SK-N-SH (cell line): ENCODE data around the gene BTF3. TPM values are rescaled to one million over a fixed set of nuclear protein-coding genes. Genes with fewer than 3 reads are reported as not detected.
A peak's percentile ranks its signal among the peaks of the same experiment; 100 is the strongest.
"Not testable (repeated sequence)": the region's sequence is repeated elsewhere in the genome, so short reads cannot be mapped to it uniquely, and the experiment has no call there.

ENCODE experiments used
- CTCF ChIA-PET: fragments of 300-600, 350-600 bp; formaldehyde crosslinking; extraction: SDS; loops from one replicate; lab custom pipeline; 2021; lab: Yijun Ruan, JAX
- POLR2A ChIA-PET: fragments of 350-600 bp; sonication (Branson Sonifier 250); formaldehyde crosslinking; extraction: SDS; loops from one replicate; lab custom pipeline; 2020; ENCODE audit warnings: antibody characterized with exemption, inconsistent platforms; lab: Yijun Ruan, JAX
- DNase-seq: peaks from one replicate; pipeline ENCODE4 v3.0.0; 2012
- H2AFZ ChIP-seq: fragments of 200-600 bp; sonication (generic); 2 replicates; pipeline ENCODE4 v1.8.1; 2016; ENCODE audit warnings: antibody characterized with exemption, mild to moderate bottlenecking, low read depth
- H3F3A ChIP-seq: fragments of 200-600 bp; sonication (generic); replicated peaks from 2 replicates; pipeline ENCODE3; 2016; ENCODE audit warnings: antibody characterized with exemption, mild to moderate bottlenecking; ENCODE audit not compliant: insufficient read depth
- H3K27ac ChIP-seq, 2 experiments: fragments of 200-500 bp in 1 of 2; fragments of 200-600 bp in 1 of 2; sonication (Bioruptor generic) in 1 of 2; sonication (generic), shearing (Covaris generic) in 1 of 2; 2 replicates each; pipeline versions ENCODE4 v1.5.1 to v1.6.1; 2014 to 2016; ENCODE audit warnings: low read depth in 2 of 2, inconsistent platforms in 1 of 2, low read length in 1 of 2, mild to moderate bottlenecking in 1 of 2, mixed read lengths in 1 of 2
- H3K27me3 ChIP-seq: fragments of 200-600 bp; sonication (generic), shearing (Covaris generic); 2 replicates; pipeline ENCODE4 v1.6.1; 2016; ENCODE audit warnings: mixed run types; ENCODE audit not compliant: insufficient read depth
- H3K36me3 ChIP-seq, 2 experiments: fragments of 200-500 bp in 1 of 2; fragments of 200-600 bp in 1 of 2; sonication (Bioruptor generic) in 1 of 2; sonication (generic) in 1 of 2; replicated peaks in 1 of 2; 2 replicates each; pipeline versions ENCODE3 to v1.5.1; 2014 to 2016; ENCODE audit warnings: low read length in 1 of 2, mild to moderate bottlenecking in 1 of 2; ENCODE audit not compliant: insufficient read depth in 2 of 2, control insufficient read depth in 1 of 2
- H3K4me1 ChIP-seq, 2 experiments: fragments of 200-500 bp in 1 of 2; fragments of 200-600 bp in 1 of 2; sonication (Bioruptor generic) in 1 of 2; sonication (generic), shearing (Covaris generic) in 1 of 2; 2 replicates each; pipeline versions ENCODE4 v1.5.1 to v1.6.1; 2014 to 2016; ENCODE audit warnings: low read depth in 1 of 2, low read length in 1 of 2, mixed run types in 1 of 2; ENCODE audit not compliant: insufficient read depth in 2 of 2, control insufficient read depth in 1 of 2
- H3K4me2 ChIP-seq: fragments of 200-600 bp; sonication (generic), shearing (Covaris generic); 2 replicates; pipeline ENCODE4 v1.6.1; 2017; ENCODE audit warnings: mixed run types
- H3K4me3 ChIP-seq, 2 experiments: fragments of 200-500 bp in 1 of 2; fragments of 200-600 bp in 1 of 2; sonication (Bioruptor generic) in 1 of 2; sonication (generic), shearing (Covaris generic) in 1 of 2; 2 replicates each; pipeline versions ENCODE4 v1.5.1 to v1.8.1; 2014 to 2016; ENCODE audit warnings: low read depth in 2 of 2, inconsistent platforms in 1 of 2, low read length in 1 of 2, mild to moderate bottlenecking in 1 of 2, mixed read lengths in 1 of 2, moderate library complexity in 1 of 2
- H3K79me2 ChIP-seq: fragments of 200-600 bp; sonication (generic); 2 replicates; pipeline ENCODE4 v1.8.1; 2017; ENCODE audit warnings: mild to moderate bottlenecking; ENCODE audit not compliant: insufficient read depth
- H3K9ac ChIP-seq: fragments of 200-600 bp; sonication (generic); 2 replicates; pipeline ENCODE4 v1.6.1; 2017; ENCODE audit warnings: mixed run types
- H3K9me2 ChIP-seq: fragments of 200-600 bp; sonication (generic); 2 replicates; pipeline ENCODE4 v1.6.1; 2017; ENCODE audit warnings: mixed run types
- H3K9me3 ChIP-seq: fragments of 200-600 bp; sonication (generic); 2 replicates; pipeline ENCODE4 v1.6.1; 2017; ENCODE audit warnings: mixed run types, mild to moderate bottlenecking, moderate library complexity
- H4K20me1 ChIP-seq: fragments of 200-600 bp; sonication (generic); 2 replicates; pipeline ENCODE4 v1.6.1; 2017; ENCODE audit warnings: mild to moderate bottlenecking, mixed run types; ENCODE audit not compliant: insufficient read depth
- CHD2 ChIP-seq: fragments of 150-350 bp; IDR thresholded peaks from 2 replicates; pipeline ENCODE4 v1.6.1; 2018; ENCODE audit warnings: low read length; ENCODE audit not compliant: partially characterized antibody
- GATA2 ChIP-seq: sonication (generic); formaldehyde crosslinking; IDR thresholded peaks from 2 replicates; pipeline ENCODE4 v1.5.0; 2020; ENCODE audit warnings: mild to moderate bottlenecking, missing genetic modification reagents
- MXI1 ChIP-seq: IDR thresholded peaks from 2 replicates; pipeline ENCODE4 v1.6.1; 2012; ENCODE audit warnings: mild to moderate bottlenecking, low read depth, low read length, improper control_type of control experiment
- RAD21 ChIP-seq: IDR thresholded peaks from 2 replicates; pipeline ENCODE4 v1.6.1; 2012; ENCODE audit warnings: mild to moderate bottlenecking, low read length
- RCOR1 ChIP-seq: fragments of 150-350 bp; IDR thresholded peaks from 2 replicates; pipeline ENCODE4 v1.6.1; 2017; ENCODE audit warnings: antibody characterized with exemption, low read length
- SMC3 ChIP-seq: IDR thresholded peaks from 2 replicates; pipeline ENCODE4 v1.6.1; 2012; ENCODE audit warnings: low read depth, low read length, improper control_type of control experiment
- TCF12 ChIP-seq: IDR thresholded peaks from 2 replicates; pipeline ENCODE4 v1.4.0; 2012
- WGBS: methylation state at CpG from one replicate; pipeline ENCODE4 v1.1.6; 2017; ENCODE audit warnings: low lambda C conversion rate; 5-methylcytosine and 5-hydroxymethylcytosine counted together
- polyA plus RNA-seq, 3 experiments: library from polyadenylated mRNA; depleted of rRNA; stranded (reverse); fragments of >200 nt; gene quantifications; 2 replicates each; pipeline ENCODE4 v1.2.3, GENCODE V29; 2012
- TF ChIP-seq, protein P1 (sequence below): IDR thresholded peaks from 2 replicates; pipeline ENCODE4 v1.4.0; 2012; ENCODE audit warnings: low read depth, borderline replicate concordance
- TF ChIP-seq, protein P2 (sequence below): fragments of 200-600 bp; sonication (generic); IDR thresholded peaks from 2 replicates; pipeline ENCODE4 v1.6.1; 2017; ENCODE audit warnings: antibody characterized with exemption, mild to moderate bottlenecking, moderate library complexity

The BTF3 gene
- polyA plus RNA-seq, 1 of the 3 experiments (the other 2 are of a cell fraction): 492 TPM

DNA sequence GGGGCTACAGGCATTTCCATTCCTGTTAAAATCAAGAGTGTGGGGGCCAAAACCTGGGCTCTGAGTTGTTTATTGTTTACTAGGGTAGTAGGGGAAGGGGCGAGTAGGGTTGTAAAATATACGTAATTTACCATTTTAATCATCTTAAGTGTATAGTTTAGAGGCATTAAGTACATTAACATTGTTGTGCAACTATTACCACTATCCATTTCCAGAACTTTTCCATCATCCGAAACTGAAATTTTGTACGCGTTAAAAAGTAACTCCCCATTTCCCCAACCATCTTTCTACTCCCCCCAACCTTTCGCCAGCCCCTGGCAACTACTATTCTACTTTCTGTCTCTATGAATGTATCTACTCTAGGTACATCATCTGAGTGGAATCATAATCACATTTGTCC lies 46.0 kb upstream of the BTF3 start:
- H3K9ac ChIP-seq: no peak overlapping the region
- H3K36me3 ChIP-seq: no peaks in the 10 kb centered on the region
- no peak overlapping the region for H3K4me2 ChIP-seq
- peaks cover 10 to 12% of the 10 kb centered on the region in 2 experiments; a peak in 1 of 4 replicates for H3K4me1 ChIP-seq
- 71% methylated on average over 6 of the region's 6 CpGs for WGBS
- POLR2A ChIA-PET: no interaction called here
- H3K27me3 ChIP-seq: no peaks in the 10 kb centered on the region
- no peak for DNase-seq
- H3K9me2 ChIP-seq: no peaks in the 10 kb centered on the region
- H3K4me3 ChIP-seq: peak overlapping the region in 1 of 2 experiments; percentile 53; a peak in 1 of 4 replicates
- TF ChIP-seq CHD2 (no peak), RCOR1 (no peak), RAD21 (no peak), TCF12 (no peak)
- TF ChIP-seq, protein P1, sequence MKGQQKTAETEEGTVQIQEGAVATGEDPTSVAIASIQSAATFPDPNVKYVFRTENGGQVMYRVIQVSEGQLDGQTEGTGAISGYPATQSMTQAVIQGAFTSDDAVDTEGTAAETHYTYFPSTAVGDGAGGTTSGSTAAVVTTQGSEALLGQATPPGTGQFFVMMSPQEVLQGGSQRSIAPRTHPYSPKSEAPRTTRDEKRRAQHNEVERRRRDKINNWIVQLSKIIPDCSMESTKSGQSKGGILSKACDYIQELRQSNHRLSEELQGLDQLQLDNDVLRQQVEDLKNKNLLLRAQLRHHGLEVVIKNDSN: no peak
- TF ChIP-seq, all 33 proteins: peak for 0
- Histone ChIP-seq H3F3A (peaks cover 29% of the 10 kb centered on the region), H3K9me3 (no peaks in the 10 kb centered on the region), H4K20me1 (no peaks in the 10 kb centered on the region), H3K27ac (no peak overlapping the region), H2AFZ (no peak overlapping the region), H3K79me2 (peaks cover 20% of the 10 kb centered on the region)
- CTCF ChIA-PET: interaction anchor here (1.1 kb wide), 1 partner anchor 263 kb away, joined by 5 read pairs; no protein-coding TSS in a partner anchor

DNA sequence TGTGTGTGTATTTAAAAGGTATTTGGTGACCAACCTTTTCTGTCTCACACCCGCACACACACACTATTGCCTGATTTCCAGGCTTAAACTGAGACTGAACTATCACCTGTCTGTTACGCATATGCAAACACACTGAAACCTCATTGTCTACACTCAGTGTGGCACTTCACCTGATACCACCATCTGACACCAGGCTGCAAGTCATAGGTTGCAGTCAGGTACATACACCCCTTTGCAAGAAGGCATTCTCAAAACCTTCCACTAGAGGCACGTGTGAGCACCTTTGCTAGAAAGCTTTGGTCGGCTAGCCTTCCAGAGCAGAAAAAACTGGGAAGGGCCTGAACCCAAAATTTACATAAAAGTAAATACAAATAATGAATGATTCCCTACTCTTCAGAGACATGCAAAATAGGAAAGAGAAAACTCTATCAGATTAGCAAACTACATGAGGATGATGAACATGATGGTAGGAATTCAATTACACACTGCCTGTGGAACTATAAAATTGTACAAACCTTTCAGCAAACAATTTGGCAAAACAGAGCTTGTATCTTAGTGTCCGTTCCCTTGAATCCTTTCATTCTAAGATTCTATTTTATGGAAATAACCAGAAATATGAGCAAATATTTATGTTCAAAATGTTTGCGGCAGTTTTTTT lies 43.7 kb upstream of the BTF3 start:
- H3K79me2 ChIP-seq: peaks cover 7% of the 10 kb centered on the region; the same call in 1 of the 2 replicates
- H4K20me1 ChIP-seq: no peaks in the 10 kb centered on the region
- WGBS: 32% methylated on average over 6 of the region's 6 CpGs
- POLR2A ChIA-PET: no interaction called here
- H3K27me3 ChIP-seq: no peaks in the 10 kb centered on the region
- peaks cover 5 to 7% of the 10 kb centered on the region in 2 experiments; a peak in 1 of 4 replicates for H3K4me1 ChIP-seq
- no peak overlapping the region for H3K4me2 ChIP-seq
- DNase-seq: peak; percentile 52
- peak overlapping the region in 1 of 2 experiments; percentile 22; a peak in 1 of 4 replicates for H3K4me3 ChIP-seq
- H3K27ac ChIP-seq: no peak overlapping the region
- H3F3A ChIP-seq: peaks cover 34% of the 10 kb centered on the region
- no peak overlapping the region for H3K9ac ChIP-seq
- no peaks in the 10 kb centered on the region for H3K9me2 ChIP-seq
- H2AFZ ChIP-seq: 0 out of 2 replicates have a peak overlapping the region, but pooled peaks have one; percentile 24
- peak; percentile 49 for TF ChIP-seq RAD21
- no peak for TF ChIP-seq MXI1
- TF ChIP-seq, protein P2, sequence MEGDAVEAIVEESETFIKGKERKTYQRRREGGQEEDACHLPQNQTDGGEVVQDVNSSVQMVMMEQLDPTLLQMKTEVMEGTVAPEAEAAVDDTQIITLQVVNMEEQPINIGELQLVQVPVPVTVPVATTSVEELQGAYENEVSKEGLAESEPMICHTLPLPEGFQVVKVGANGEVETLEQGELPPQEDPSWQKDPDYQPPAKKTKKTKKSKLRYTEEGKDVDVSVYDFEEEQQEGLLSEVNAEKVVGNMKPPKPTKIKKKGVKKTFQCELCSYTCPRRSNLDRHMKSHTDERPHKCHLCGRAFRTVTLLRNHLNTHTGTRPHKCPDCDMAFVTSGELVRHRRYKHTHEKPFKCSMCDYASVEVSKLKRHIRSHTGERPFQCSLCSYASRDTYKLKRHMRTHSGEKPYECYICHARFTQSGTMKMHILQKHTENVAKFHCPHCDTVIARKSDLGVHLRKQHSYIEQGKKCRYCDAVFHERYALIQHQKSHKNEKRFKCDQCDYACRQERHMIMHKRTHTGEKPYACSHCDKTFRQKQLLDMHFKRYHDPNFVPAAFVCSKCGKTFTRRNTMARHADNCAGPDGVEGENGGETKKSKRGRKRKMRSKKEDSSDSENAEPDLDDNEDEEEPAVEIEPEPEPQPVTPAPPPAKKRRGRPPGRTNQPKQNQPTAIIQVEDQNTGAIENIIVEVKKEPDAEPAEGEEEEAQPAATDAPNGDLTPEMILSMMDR: peak; percentile 81
- peak; percentile 21; the same call in 1 of the 2 replicates for TF ChIP-seq SMC3
- TF ChIP-seq GATA2 (CRISPR knock-in tag): no peak
- H3K36me3 ChIP-seq: no peaks in the 10 kb centered on the region
- no peaks in the 10 kb centered on the region for H3K9me3 ChIP-seq
- CTCF ChIA-PET: interaction anchor here (0.5 to 3.9 kb wide), 52 partner anchors 9 to 1099 kb away, joined by 3 to 46 read pairs (median 4); no protein-coding TSS in a partner anchor

DNA sequence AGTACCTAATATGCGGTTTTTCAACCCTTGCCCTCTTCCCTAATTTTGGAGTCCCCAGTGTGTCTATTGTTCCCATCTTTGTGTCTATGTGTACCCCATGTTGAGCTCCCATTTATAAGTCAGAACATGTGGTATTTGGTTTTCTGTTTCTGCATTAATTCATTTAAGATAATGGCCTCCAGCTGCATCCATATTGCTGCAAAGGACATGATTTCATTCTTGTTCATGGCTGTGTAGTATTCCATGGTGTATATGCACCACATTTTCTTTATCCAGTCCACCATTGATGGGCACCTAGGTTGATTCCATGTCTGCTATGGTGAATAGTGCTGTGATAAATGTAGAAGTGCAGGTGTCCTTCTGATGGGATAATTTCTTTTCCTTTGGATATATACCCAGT lies 41.8 kb upstream of the BTF3 start:
- H3K9me3 ChIP-seq, H3K4me1 ChIP-seq, H3K9ac ChIP-seq, H3K9me2 ChIP-seq, H3K4me2 ChIP-seq, H3K27ac ChIP-seq, H3K36me3 ChIP-seq, H4K20me1 ChIP-seq, H2AFZ ChIP-seq, POLR2A ChIA-PET, DNase-seq, H3K4me3 ChIP-seq, H3K79me2 ChIP-seq, H3K27me3 ChIP-seq: not testable (repeated sequence)
- H3F3A ChIP-seq: peaks cover 27% of the 10 kb centered on the region
- CTCF ChIA-PET: interaction anchor here (1.6 to 3.9 kb wide), 5 partner anchors 7 to 241 kb away, joined by 8 to 39 read pairs (median 12); no protein-coding TSS in a partner anchor
- 29% methylated on average over 1 of the region's 1 CpG for WGBS
